Vagina (tissue), 2 donors: ENCODE results near the gene ANKRD37. TPM values are rescaled to one million over a fixed set of nuclear protein-coding genes. Genes with fewer than 3 reads are reported as not detected.

ENCODE experiments used
- DNase-seq, 2 donors: peaks; one replicate each; pipeline ENCODE4 v3.0.0-alpha.2; 2017; ENCODE audit errors: extremely low spot score in 2 of 2
- H3K27ac ChIP-seq: fragments of 200-600 bp; sonication (generic); one replicate; pipeline ENCODE4 v1.5.1; 2019
- H3K27me3 ChIP-seq: fragments of 200-600 bp; sonication (generic); one replicate; pipeline ENCODE4 v1.5.1; 2019
- H3K36me3 ChIP-seq, 2 donors: fragments of 200-600 bp; sonication (generic); one replicate each; pipeline ENCODE4 v1.5.1; 2017 to 2019
- H3K4me1 ChIP-seq: fragments of 200-600 bp; sonication (generic); one replicate; pipeline ENCODE4 v1.5.1; 2019
- H3K4me3 ChIP-seq, 2 donors: fragments of 200-600 bp; sonication (generic); 1 replicate in 1 of 2; 2 replicates in 1 of 2; pipeline ENCODE4 v1.5.1; 2016 to 2019
- H3K9me3 ChIP-seq: fragments of 200-600 bp; sonication (generic); one replicate; pipeline ENCODE4 v1.5.1; 2019
- CTCF ChIP-seq, 3 experiments: fragments of 450-650 bp in 2 of 3; fragments of 200-600 bp in 1 of 3; sonication (generic) in 1 of 3; IDR thresholded peaks; one replicate each; pipeline ENCODE4 v1.5.1; 2017 to 2019; ENCODE audit warnings: antibody characterized with exemption in 3 of 3, mild to moderate bottlenecking in 2 of 3, moderate library complexity in 2 of 3
- POLR2A ChIP-seq, 2 donors: fragments of 450-650 bp; IDR thresholded peaks; one replicate each; pipeline ENCODE4 v1.6.1; 2017; ENCODE audit warnings: antibody characterized with exemption in 2 of 2, mild to moderate bottlenecking in 2 of 2, moderate library complexity in 2 of 2
- POLR2AphosphoS5 ChIP-seq, 2 donors: sonication (generic); formaldehyde crosslinking; IDR thresholded peaks; one replicate each; pipeline ENCODE4 v1.9.0; 2017; ENCODE audit warnings: antibody characterized with exemption in 2 of 2, mild to moderate bottlenecking in 2 of 2, low read depth in 1 of 2; ENCODE audit not compliant: insufficient read depth in 1 of 2
- intact Hi-C: fragments of 100-400 bp; cut with DNase I; formaldehyde crosslinking; loops from one replicate; pipeline ENCODE4 v1.15.1; 2023
- total RNA-seq: library from RNA; depleted of rRNA; stranded (reverse); fragments of >200 nt; gene quantifications from one replicate; pipeline ENCODE4 v1.2.3, GENCODE V29; 2016

The ANKRD37 gene
- total RNA-seq, 1 donor from 2014 or later, result 56.7 TPM

- intact Hi-C loops, result no loop called here
- no peak overlapping the region for H3K4me3 ChIP-seq
- TF ChIP-seq POLR2A (IDR thresholded peaks at IDR 0.05) (no peak), CTCF (IDR thresholded peaks at IDR 0.05) (no peak), POLR2AphosphoS5 (IDR thresholded peaks at IDR 0.05; ENCODE audit: insufficient read depth in 1 of 2, low read depth in 1 of 2) (no peak)
- H3K4me1 ChIP-seq, result no peaks in the 10 kb centered on the region
- peaks cover 0 to 8% of the 10 kb centered on the region in 2 donors for H3K36me3 ChIP-seq
- DNase-seq, result no peak
- H3K27ac ChIP-seq, result no peak overlapping the region
- no peaks in the 10 kb centered on the region for H3K9me3 ChIP-seq
- no peaks in the 10 kb centered on the region for H3K27me3 ChIP-seq
These were observed 26.2 kb upstream of the ANKRD37 start for GRCh38 chr4:185370268-185370949.

GRCh38 chr4:185371702-185372101, 24.9 kb upstream of the ANKRD37 start:
- no peak for TF ChIP-seq POLR2AphosphoS5 (IDR thresholded peaks at IDR 0.05; ENCODE audit: insufficient read depth in 1 of 2, low read depth in 1 of 2)
- TF ChIP-seq CTCF (IDR thresholded peaks at IDR 0.05), result no peak
- TF ChIP-seq POLR2A (IDR thresholded peaks at IDR 0.05), result no peak
- no peaks in the 10 kb centered on the region for H3K4me1 ChIP-seq
- H3K27me3 ChIP-seq, result no peaks in the 10 kb centered on the region
- DNase-seq, result no peak
- intact Hi-C loops, result no loop called here
- H3K36me3 ChIP-seq, result peaks cover 0 to 8% of the 10 kb centered on the region in 2 donors
- H3K27ac ChIP-seq, result no peak overlapping the region
- no peaks in the 10 kb centered on the region for H3K9me3 ChIP-seq
- H3K4me3 ChIP-seq, result no peak overlapping the region

- no peak overlapping the region for H3K27ac ChIP-seq
These were observed 22.6 kb upstream of the ANKRD37 start for GRCh38 chr4:185374027-185374426.

DNA sequence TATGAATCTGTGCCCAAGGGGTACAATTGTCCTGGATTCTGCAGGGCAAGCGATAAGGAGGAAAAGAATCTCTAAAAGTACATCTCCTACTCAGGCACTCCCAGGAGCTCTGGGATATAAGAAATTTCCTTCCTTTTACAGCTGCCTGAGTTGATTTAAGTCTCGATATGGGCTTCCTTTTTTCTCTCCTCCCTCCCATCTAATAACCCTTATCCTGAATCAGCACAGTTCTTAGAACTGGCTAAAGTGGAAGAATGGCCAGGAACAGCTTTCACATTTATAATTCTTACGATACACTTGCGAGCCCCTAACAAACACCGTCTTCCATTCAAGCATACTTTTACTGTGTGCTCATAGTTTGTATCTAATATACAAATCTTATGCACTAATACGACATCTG, 22.1 kb upstream of the ANKRD37 start:
- intact Hi-C loops, result no loop called here
- H3K36me3 ChIP-seq, result peaks cover 0 to 8% of the 10 kb centered on the region in 2 donors
- no peaks in the 10 kb centered on the region for H3K9me3 ChIP-seq
- no peak overlapping the region for H3K4me3 ChIP-seq
- no peaks in the 10 kb centered on the region for H3K4me1 ChIP-seq
- TF ChIP-seq POLR2A (IDR thresholded peaks at IDR 0.05) (no peak), POLR2AphosphoS5 (IDR thresholded peaks at IDR 0.05; ENCODE audit: insufficient read depth in 1 of 2, low read depth in 1 of 2) (no peak)
- no peaks in the 10 kb centered on the region for H3K27me3 ChIP-seq
- no peak for DNase-seq
- H3K27ac ChIP-seq, result no peak overlapping the region

More at GRCh38 chr4:185374027-185374426, 22.6 kb upstream of the ANKRD37 start:
- intact Hi-C loops, result no loop called here
- no peak overlapping the region for H3K4me3 ChIP-seq
- no peak for DNase-seq
- no peaks in the 10 kb centered on the region for H3K9me3 ChIP-seq
- no peaks in the 10 kb centered on the region for H3K27me3 ChIP-seq
- TF ChIP-seq CTCF (IDR thresholded peaks at IDR 0.05) (no peak), POLR2A (IDR thresholded peaks at IDR 0.05) (no peak), POLR2AphosphoS5 (IDR thresholded peaks at IDR 0.05; ENCODE audit: insufficient read depth in 1 of 2, low read depth in 1 of 2) (no peak)
- H3K36me3 ChIP-seq, result peaks cover 0 to 8% of the 10 kb centered on the region in 2 donors
- H3K4me1 ChIP-seq, result no peaks in the 10 kb centered on the region

DNA sequence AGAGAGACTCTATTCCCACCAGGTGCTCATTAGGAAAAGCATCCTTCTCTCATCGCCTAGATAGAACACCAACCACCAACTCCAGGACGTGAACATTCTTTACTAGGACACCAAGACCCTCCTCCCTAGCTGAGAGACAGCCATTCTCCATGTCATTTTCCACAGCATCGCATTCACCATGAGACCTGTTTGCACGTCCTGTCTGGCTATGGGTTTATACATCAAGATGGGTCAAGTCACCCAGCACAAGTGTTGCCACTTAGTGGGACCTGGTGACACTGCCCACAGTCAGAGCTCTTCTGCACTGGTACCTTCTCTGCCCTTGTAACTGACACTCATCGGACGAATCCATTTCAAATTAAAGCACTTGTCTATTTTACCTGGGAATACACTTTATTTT, 18.4 kb upstream of the ANKRD37 start:
- Histone ChIP-seq H3K4me1 (no peaks in the 10 kb centered on the region), H3K27ac (no peak overlapping the region), H3K27me3 (no peaks in the 10 kb centered on the region), H3K36me3 (no peaks in the 10 kb centered on the region), H3K4me3 (no peak overlapping the region), H3K9me3 (no peaks in the 10 kb centered on the region)
- DNase-seq, result no peak
- TF ChIP-seq CTCF (IDR thresholded peaks at IDR 0.05) (no peak), POLR2A (IDR thresholded peaks at IDR 0.05) (no peak), POLR2AphosphoS5 (IDR thresholded peaks at IDR 0.05; ENCODE audit: insufficient read depth in 1 of 2, low read depth in 1 of 2) (no peak)
- intact Hi-C loops, result no loop called here
